ENCODE results near the gene MRPL16. TPM values are rescaled to one million over a fixed set of nuclear protein-coding genes. Genes with fewer than 3 reads are reported as not detected.

Gene MRPL16
- total RNA-seq, 2 experiments from 2014 or later, result 87.5 to 133 TPM

DNA sequence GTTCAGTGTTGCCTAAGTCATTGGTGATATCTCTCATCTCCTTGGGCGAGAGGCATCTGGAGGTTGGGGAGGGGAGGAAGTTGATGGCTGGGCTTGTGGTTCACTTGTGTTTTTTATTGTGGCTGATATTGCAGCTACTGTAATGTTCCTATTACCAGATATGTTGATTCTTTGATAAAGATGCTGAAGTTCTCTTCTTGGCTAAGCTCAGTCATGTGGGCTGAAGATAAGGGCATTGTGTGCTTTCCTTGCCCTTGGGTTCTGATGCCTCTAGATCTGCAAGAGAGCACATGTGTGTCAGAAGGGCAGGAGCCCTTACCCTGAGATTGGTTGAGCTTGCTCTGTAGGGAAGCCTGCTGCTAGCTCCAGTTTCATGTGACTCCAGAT is 43.4 kb downstream of the MRPL16 start:
- Histone ChIP-seq H3K79me2 (ENCODE audit: insufficient read depth, low read depth, low read length) (no peaks in the 10 kb centered on the region), H4K20me1 (ENCODE audit: insufficient read depth, low read length) (no peaks in the 10 kb centered on the region), H3K9me2 (ENCODE audit: insufficient read depth, low read length) (no peaks in the 10 kb centered on the region), H2AFZ (ENCODE audit: low read length) (no peak overlapping the region), H3K4me1 (ENCODE audit: insufficient read depth, low read length, poor library complexity, severe bottlenecking) (peaks cover 35% of the 10 kb centered on the region), H3K4me2 (ENCODE audit: low read length) (no peak overlapping the region), H3K27ac (ENCODE audit: low read depth, low read length, poor library complexity, severe bottlenecking) (no peak overlapping the region), H3K4me3 (ENCODE audit: low read depth, low read length, poor library complexity, severe bottlenecking) (no peak overlapping the region), H3K36me3 (ENCODE audit: insufficient read depth, low read length) (no peaks in the 10 kb centered on the region), H3K9me3 (ENCODE audit: low read length) (no peaks in the 10 kb centered on the region)
- BruUV-seq (replicated peaks), result no TSS peak
- intact Hi-C loops (cut with micrococcal nuclease; ENCODE audit: unreplicated experiment), result no loop called here
- TF ChIP-seq EZH2phosphoT487 (IDR thresholded peaks at IDR 0.05; ENCODE audit: borderline replicate concordance, low read depth, low read length) (no peak), CTCF (conservative IDR thresholded peaks at IDR 0.05; ENCODE audit: low read length) (no peak)
- CTCF ChIA-PET (ENCODE audit: unreplicated experiment), result interaction anchor here (0.5 kb wide), 1 partner anchor 99 kb away, joined by 6 read pairs; the partner anchor contains the start of gene PATL1
- no peak for DNase-seq (ENCODE audit: low spot score)
- POLR2A ChIA-PET, result interaction anchor here (1.3 kb wide), 1 partner anchor 34 kb away, joined by 3 read pairs; no protein-coding TSS in a partner anchor

DNA sequence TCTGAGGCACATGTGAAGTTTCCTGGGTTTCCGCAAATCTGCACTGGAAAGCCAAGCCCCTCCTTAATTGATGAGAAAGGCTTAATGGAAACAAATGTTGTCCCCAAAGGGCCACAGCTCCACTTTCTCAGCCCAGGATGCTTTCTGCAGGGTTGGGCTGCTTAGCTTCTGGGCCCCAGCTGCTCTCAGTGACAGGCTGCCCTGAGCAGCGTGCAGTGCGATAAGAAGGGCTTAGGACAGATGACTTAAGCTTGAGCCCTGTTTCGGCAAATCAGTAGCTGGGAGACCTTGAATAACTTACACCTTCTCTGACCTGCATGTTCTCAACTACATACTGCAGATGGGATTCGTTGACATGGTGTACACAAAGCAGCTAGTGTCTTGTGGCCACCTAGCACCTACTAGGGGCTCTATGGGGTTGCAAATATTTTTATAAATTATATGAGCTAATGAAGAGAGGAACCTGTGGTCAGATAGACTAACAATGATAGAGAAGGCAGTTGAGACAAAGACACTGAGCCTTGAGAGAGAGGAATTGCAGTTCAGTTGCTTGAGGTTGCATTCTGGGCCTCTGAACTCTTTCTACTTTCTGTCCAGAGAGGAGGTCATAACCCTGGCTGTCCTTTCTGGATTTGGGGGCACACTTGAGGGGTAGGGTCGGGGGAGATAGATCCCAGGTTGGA is 43.9 kb downstream of the MRPL16 start:
- ChIA-PET CTCF (ENCODE audit: unreplicated experiment) (interaction anchor here (0.5 kb wide), 1 partner anchor 98 kb away, joined by 6 read pairs; the partner anchor contains the start of gene PATL1), POLR2A (interaction anchor here (1.3 kb wide), 1 partner anchor 35 kb away, joined by 3 read pairs; no protein-coding TSS in a partner anchor)
- TF ChIP-seq CTCF (conservative IDR thresholded peaks at IDR 0.05; ENCODE audit: low read length) (no peak), EZH2phosphoT487 (IDR thresholded peaks at IDR 0.05; ENCODE audit: borderline replicate concordance, low read depth, low read length) (no peak)
- Histone ChIP-seq H3K4me3 (ENCODE audit: low read depth, low read length, poor library complexity, severe bottlenecking) (no peak overlapping the region), H3K4me2 (ENCODE audit: low read length) (no peak overlapping the region), H2AFZ (ENCODE audit: low read length) (no peak overlapping the region), H4K20me1 (ENCODE audit: insufficient read depth, low read length) (no peaks in the 10 kb centered on the region), H3K27ac (ENCODE audit: low read depth, low read length, poor library complexity, severe bottlenecking) (no peak overlapping the region), H3K4me1 (ENCODE audit: insufficient read depth, low read length, poor library complexity, severe bottlenecking) (peaks cover 29% of the 10 kb centered on the region), H3K79me2 (ENCODE audit: insufficient read depth, low read depth, low read length) (no peaks in the 10 kb centered on the region), H3K36me3 (ENCODE audit: insufficient read depth, low read length) (no peaks in the 10 kb centered on the region), H3K9me3 (ENCODE audit: low read length) (no peaks in the 10 kb centered on the region), H3K9me2 (ENCODE audit: insufficient read depth, low read length) (no peaks in the 10 kb centered on the region)
- DNase-seq (ENCODE audit: low spot score), result no peak
- intact Hi-C loops (cut with micrococcal nuclease; ENCODE audit: unreplicated experiment), result no loop called here
- no TSS peak for BruUV-seq (replicated peaks)
